ENCODE results near the gene ETNK2. TPM values are rescaled to one million over a fixed set of nuclear protein-coding genes. Genes with fewer than 3 reads are reported as not detected.

ETNK2 gene
- polyA plus RNA-seq, 2 of the 4 experiments (the other 2 are of a cell fraction) = 3.4 to 5.2 TPM

DNA sequence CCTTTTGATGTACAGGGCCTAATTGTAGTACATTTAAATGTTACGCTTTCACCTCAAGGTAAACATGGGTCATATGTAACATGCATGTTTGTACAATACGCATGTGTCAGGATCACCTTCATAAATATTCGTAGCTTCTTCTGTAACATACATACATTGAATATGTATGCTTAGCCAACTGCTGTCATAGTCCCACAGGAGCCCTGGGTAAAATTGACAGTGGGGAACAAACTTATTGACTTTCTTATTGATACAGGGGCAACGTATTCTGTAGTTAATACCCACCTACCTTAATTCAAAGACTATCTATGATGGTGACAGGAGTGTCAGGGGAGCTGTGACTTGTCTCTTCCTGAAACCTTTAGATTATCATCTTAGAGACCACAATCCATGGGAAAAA, 18.0 kb upstream of the ETNK2 start:
- Histone ChIP-seq H3K9me3 (peaks cover 20% of the 10 kb centered on the region), H3K4me3 (no peak overlapping the region), H3K4me2 (no peak overlapping the region), H3K4me1 (peaks cover 5% of the 10 kb centered on the region; the same call in 2 of the 3 replicates), H3K27ac (no peak overlapping the region)
- FAIRE-seq (no peak), DNase-seq (ENCODE audit: low read depth in 1 of 2, low spot score in 1 of 2) (no peak), ATAC-seq (no peak)
- ChIA-PET POLR2A (no interaction called here), CTCF (interaction anchor here (1.0 to 16.3 kb wide), 11 partner anchors 8 to 637 kb away, joined by 3 to 314 read pairs (median 5); partner anchors contain the start of gene GOLT1A)
- WGBS (ENCODE audit: missing lambda C conversion rate) = 56% methylated on average over 4 of the region's 4 CpGs
- TF ChIP-seq MAFK (IDR thresholded peaks at IDR 0.05; ENCODE audit: partially characterized antibody) = no peak
- TF ChIP-seq ZSCAN20 (CRISPR knock-in tag; IDR thresholded peaks at IDR 0.05) = no peak
- TF ChIP-seq CBX2 (IDR thresholded peaks at IDR 0.05; ENCODE audit: borderline replicate concordance, low read depth) = no peak
- TF ChIP-seq, protein P1, sequence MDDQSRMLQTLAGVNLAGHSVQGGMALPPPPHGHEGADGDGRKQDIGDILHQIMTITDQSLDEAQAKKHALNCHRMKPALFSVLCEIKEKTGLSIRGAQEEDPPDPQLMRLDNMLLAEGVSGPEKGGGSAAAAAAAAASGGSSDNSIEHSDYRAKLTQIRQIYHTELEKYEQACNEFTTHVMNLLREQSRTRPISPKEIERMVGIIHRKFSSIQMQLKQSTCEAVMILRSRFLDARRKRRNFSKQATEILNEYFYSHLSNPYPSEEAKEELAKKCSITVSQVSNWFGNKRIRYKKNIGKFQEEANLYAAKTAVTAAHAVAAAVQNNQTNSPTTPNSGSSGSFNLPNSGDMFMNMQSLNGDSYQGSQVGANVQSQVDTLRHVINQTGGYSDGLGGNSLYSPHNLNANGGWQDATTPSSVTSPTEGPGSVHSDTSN (IDR thresholded peaks at IDR 0.05) = no peak
- TF ChIP-seq, protein P2, sequence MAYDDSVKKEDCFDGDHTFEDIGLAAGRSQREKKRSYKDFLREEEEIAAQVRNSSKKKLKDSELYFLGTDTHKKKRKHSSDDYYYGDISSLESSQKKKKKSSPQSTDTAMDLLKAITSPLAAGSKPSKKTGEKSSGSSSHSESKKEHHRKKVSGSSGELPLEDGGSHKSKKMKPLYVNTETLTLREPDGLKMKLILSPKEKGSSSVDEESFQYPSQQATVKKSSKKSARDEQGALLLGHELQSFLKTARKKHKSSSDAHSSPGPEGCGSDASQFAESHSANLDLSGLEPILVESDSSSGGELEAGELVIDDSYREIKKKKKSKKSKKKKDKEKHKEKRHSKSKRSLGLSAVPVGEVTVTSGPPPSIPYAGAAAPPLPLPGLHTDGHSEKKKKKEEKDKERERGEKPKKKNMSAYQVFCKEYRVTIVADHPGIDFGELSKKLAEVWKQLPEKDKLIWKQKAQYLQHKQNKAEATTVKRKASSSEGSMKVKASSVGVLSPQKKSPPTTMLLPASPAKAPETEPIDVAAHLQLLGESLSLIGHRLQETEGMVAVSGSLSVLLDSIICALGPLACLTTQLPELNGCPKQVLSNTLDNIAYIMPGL (CRISPR knock-in tag; IDR thresholded peaks at IDR 0.05; ENCODE audit: borderline replicate concordance) = no peak
- TF ChIP-seq HOXB5 (CRISPR knock-in tag; IDR thresholded peaks at IDR 0.05) = no peak
- TF ChIP-seq FOSB (CRISPR knock-in tag; IDR thresholded peaks at IDR 0.05) = no peak
- no peak for TF ChIP-seq TFCP2L1 (CRISPR knock-in tag; IDR thresholded peaks at IDR 0.05)
- TF ChIP-seq, protein P3, sequence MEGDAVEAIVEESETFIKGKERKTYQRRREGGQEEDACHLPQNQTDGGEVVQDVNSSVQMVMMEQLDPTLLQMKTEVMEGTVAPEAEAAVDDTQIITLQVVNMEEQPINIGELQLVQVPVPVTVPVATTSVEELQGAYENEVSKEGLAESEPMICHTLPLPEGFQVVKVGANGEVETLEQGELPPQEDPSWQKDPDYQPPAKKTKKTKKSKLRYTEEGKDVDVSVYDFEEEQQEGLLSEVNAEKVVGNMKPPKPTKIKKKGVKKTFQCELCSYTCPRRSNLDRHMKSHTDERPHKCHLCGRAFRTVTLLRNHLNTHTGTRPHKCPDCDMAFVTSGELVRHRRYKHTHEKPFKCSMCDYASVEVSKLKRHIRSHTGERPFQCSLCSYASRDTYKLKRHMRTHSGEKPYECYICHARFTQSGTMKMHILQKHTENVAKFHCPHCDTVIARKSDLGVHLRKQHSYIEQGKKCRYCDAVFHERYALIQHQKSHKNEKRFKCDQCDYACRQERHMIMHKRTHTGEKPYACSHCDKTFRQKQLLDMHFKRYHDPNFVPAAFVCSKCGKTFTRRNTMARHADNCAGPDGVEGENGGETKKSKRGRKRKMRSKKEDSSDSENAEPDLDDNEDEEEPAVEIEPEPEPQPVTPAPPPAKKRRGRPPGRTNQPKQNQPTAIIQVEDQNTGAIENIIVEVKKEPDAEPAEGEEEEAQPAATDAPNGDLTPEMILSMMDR (IDR thresholded peaks at IDR 0.05) = no peak
- TF ChIP-seq ZNF302 (CRISPR knock-in tag; IDR thresholded peaks at IDR 0.05) = no peak
- no peak for TF ChIP-seq FOXS1 (CRISPR knock-in tag; IDR thresholded peaks at IDR 0.05)

DNA sequence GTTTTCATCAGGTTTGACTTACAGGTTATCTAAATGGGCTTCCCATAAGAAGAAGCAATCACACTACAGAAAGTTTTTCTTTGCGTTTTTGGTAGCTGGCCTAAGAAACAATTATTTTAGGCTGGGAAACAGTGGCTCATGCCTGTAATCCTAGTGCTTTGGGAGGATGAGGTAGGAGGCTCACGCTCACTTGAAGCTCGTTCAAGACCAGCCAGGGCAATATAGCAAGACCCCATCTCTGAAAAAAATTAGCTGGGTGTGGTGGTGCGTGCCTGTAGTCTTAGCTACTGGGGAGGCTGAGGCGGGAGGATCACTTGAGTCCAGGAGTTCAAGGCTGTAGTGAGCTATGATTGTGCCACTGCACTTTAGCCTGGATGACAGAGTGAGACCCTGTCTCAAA, 15.9 kb upstream of the ETNK2 start:
- DNase-seq (ENCODE audit: low read depth in 1 of 2, low spot score in 1 of 2) (no peak), FAIRE-seq (no peak), ATAC-seq (no peak)
- Histone ChIP-seq H3K9me3 (peaks cover 20% of the 10 kb centered on the region), H3K4me1 (peaks cover 5% of the 10 kb centered on the region; the same call in 2 of the 3 replicates), H3K4me3 (no peak overlapping the region), H3K4me2 (no peak overlapping the region), H3K27ac (no peak overlapping the region)
- TF ChIP-seq NFE2L2 (conservative IDR thresholded peaks at IDR 0.05; ENCODE audit: low read length) (no peak), ZFP36 (IDR thresholded peaks at IDR 0.05; ENCODE audit: borderline replicate concordance, partially characterized antibody) (no peak), ZC3H11A (IDR thresholded peaks at IDR 0.05) (no peak), RNF2 (IDR thresholded peaks at IDR 0.05; ENCODE audit: borderline replicate concordance, low read depth) (no peak), ZSCAN20 (CRISPR knock-in tag; IDR thresholded peaks at IDR 0.05) (no peak), CEBPB (IDR thresholded peaks at IDR 0.05) (no peak), POLR2A (IDR thresholded peaks at IDR 0.05; ENCODE audit: low read length) (no peak)
- TF ChIP-seq, protein P4, sequence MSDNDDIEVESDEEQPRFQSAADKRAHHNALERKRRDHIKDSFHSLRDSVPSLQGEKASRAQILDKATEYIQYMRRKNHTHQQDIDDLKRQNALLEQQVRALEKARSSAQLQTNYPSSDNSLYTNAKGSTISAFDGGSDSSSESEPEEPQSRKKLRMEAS (IDR thresholded peaks at IDR 0.05) = no peak
- POLR2A ChIA-PET = no interaction called here
- 42% methylated on average over 5 of the region's 5 CpGs for WGBS (ENCODE audit: missing lambda C conversion rate)
- CTCF ChIA-PET = interaction anchor here (0.8 to 16.3 kb wide), 11 partner anchors 10 to 335 kb away, joined by 3 to 314 read pairs (median 7); partner anchors contain the start of genes GOLT1A, PLEKHA6 and SNRPE

DNA sequence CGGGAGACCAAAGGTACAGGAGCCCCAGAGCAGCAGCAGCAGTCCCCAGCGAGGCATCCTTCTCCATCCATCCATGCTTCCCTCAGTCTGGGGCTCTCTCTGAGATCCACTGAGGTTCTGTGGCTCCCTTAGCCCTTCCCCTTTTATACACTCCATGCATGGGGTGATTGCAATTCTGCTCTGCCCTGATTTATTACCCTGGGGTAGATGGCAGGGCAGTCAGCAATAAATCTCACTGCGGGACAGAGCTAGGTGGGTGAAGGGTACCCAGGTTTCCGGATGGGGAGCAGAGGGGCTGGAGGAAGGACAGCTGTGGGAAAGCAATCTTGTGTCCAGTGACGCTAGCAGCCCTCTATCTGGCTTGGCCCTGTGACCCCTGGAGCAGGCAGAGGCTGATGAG, 14.4 kb upstream of the ETNK2 start, which contains the start of gene REN:
TSS of gene REN (minus strand) at position 119 of the 400 bp plus-strand sequence. CDS start at position 75, 44 bp downstream.
- no peak within 1 kb of the TSS for H3K4me2 ChIP-seq
- H3K4me3 ChIP-seq = no peak within 1 kb of the TSS
- FAIRE-seq = no peak
- no peak within 1 kb of the TSS for H3K27ac ChIP-seq
- ChIA-PET POLR2A (no interaction called here), CTCF (interaction anchor here (1.0 to 16.3 kb wide), 13 partner anchors 11 to 337 kb away, joined by 3 to 314 read pairs (median 6); partner anchors contain the start of genes GOLT1A, KISS1 and PLEKHA6)
- 63% methylated on average over 5 of the region's 5 CpGs for WGBS (ENCODE audit: missing lambda C conversion rate)
- DNase-seq (ENCODE audit: low read depth in 1 of 2, low spot score in 1 of 2) = no peak
- peaks cover 20% of the 10 kb centered on the region for H3K9me3 ChIP-seq
- no peak for ATAC-seq
- no peaks in the 10 kb centered on the region for H3K4me1 ChIP-seq
- TF ChIP-seq, protein P5, sequence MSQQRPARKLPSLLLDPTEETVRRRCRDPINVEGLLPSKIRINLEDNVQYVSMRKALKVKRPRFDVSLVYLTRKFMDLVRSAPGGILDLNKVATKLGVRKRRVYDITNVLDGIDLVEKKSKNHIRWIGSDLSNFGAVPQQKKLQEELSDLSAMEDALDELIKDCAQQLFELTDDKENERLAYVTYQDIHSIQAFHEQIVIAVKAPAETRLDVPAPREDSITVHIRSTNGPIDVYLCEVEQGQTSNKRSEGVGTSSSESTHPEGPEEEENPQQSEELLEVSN (IDR thresholded peaks at IDR 0.05; ENCODE audit: borderline replicate concordance, low read depth) = no peak
- TF ChIP-seq SREBF2 (IDR thresholded peaks at IDR 0.05) = no peak
- no peak for TF ChIP-seq KDM5A (IDR thresholded peaks at IDR 0.05)
- TF ChIP-seq, protein P1 (IDR thresholded peaks at IDR 0.05) = no peak
- TF ChIP-seq BHLHE40 (IDR thresholded peaks at IDR 0.05; ENCODE audit: low read depth, low read length) = no peak
- TF ChIP-seq EP300 (IDR thresholded peaks at IDR 0.05) = no peak
- TF ChIP-seq, protein P6, sequence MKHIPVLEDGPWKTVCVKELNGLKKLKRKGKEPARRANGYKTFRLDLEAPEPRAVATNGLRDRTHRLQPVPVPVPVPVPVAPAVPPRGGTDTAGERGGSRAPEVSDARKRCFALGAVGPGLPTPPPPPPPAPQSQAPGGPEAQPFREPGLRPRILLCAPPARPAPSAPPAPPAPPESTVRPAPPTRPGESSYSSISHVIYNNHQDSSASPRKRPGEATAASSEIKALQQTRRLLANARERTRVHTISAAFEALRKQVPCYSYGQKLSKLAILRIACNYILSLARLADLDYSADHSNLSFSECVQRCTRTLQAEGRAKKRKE (CRISPR knock-in tag; IDR thresholded peaks at IDR 0.05; ENCODE audit: low read depth) = no peak
- no peak for TF ChIP-seq ESRRA (IDR thresholded peaks at IDR 0.05; ENCODE audit: borderline replicate concordance, low read length)
- TF ChIP-seq CBX2 (IDR thresholded peaks at IDR 0.05; ENCODE audit: borderline replicate concordance, low read depth) = no peak
- no peak for TF ChIP-seq EHMT2 (IDR thresholded peaks at IDR 0.05; ENCODE audit: low read depth)
- no peak for TF ChIP-seq HDAC2 (IDR thresholded peaks at IDR 0.05)
- TF ChIP-seq EHF (CRISPR knock-in tag; IDR thresholded peaks at IDR 0.05) = no peak
- no peak for TF ChIP-seq JUNB (IDR thresholded peaks at IDR 0.05)

Data from A549 (cell line).